Stomach (tissue), 9 donors: ENCODE data around the gene MRPL58. TPM values are rescaled to one million over a fixed set of nuclear protein-coding genes. Genes with fewer than 3 reads are reported as not detected.

ENCODE experiments used
- DNase-seq, 2 donors: peaks; one replicate each; pipeline versions ENCODE4 v3.0.0 to v3.0.0-alpha.2; 2013 to 2019
- H3K27ac ChIP-seq, 5 donors: fragments of 200-600 bp in 4 of 5; sonication (generic) in 4 of 5; one replicate each; pipeline ENCODE4 v1.5.1; 2013 to 2019; ENCODE audit warnings: mild to moderate bottlenecking in 1 of 5, moderate library complexity in 1 of 5
- H3K27me3 ChIP-seq, 3 donors: fragments of 200-600 bp; sonication (generic); one replicate each; pipeline ENCODE4 v1.5.1; 2017 to 2019; ENCODE audit warnings: mixed run types in 1 of 3
- H3K36me3 ChIP-seq, 4 donors: fragments of 200-600 bp; sonication (generic); 1 replicate in 3 of 4; 2 replicates in 1 of 4; pipeline ENCODE4 v1.5.1; 2016 to 2019
- H3K4me1 ChIP-seq, 4 donors: fragments of 200-600 bp; sonication (generic); one replicate each; pipeline ENCODE4 v1.5.1; 2016 to 2019
- H3K4me3 ChIP-seq, 4 donors: fragments of 200-600 bp; sonication (generic) in 3 of 4; one replicate each; pipeline ENCODE4 v1.5.1; 2016 to 2019; ENCODE audit warnings: mild to moderate bottlenecking in 1 of 4
- H3K9me3 ChIP-seq, 4 donors: fragments of 200-600 bp; sonication (generic); one replicate each; pipeline ENCODE4 v1.5.1; 2016 to 2019
- EP300 ChIP-seq: sonication (generic); formaldehyde crosslinking; IDR thresholded peaks from one replicate; pipeline ENCODE4 v1.6.1; 2017; ENCODE audit warnings: antibody characterized with exemption
- POLR2A ChIP-seq, 4 donors: fragments of 450-650 bp; IDR thresholded peaks; one replicate each; pipeline ENCODE4 v1.6.1; 2016; ENCODE audit warnings: antibody characterized with exemption in 4 of 4, control low read depth in 2 of 4, mild to moderate bottlenecking in 1 of 4, moderate library complexity in 1 of 4
- POLR2AphosphoS5 ChIP-seq, 3 donors: sonication (generic); formaldehyde crosslinking; IDR thresholded peaks; one replicate each; pipeline ENCODE4 v1.6.1; 2016; ENCODE audit warnings: antibody characterized with exemption in 3 of 3
- WGBS, 5 donors: extraction: QIAGEN DNeasy Blood & Tissue Kit in 3 of 5; methylation state at CpG; one replicate each; pipeline versions ENCODE4 v1.1.5 to v1.1.7; 2013 to 2018; 5-methylcytosine and 5-hydroxymethylcytosine counted together
- intact Hi-C: fragments of 100-400 bp; cut with DNase I; formaldehyde crosslinking; loops from one replicate; pipeline ENCODE4 v1.15.1; 2023; ENCODE audit warnings: low total_unique reads
- polyA plus RNA-seq, 3 donors: library from polyadenylated mRNA; stranded (reverse); fragments of 200-250 nt; gene quantifications; one replicate each; pipeline ENCODE4 v1.2.3, GENCODE V29; 2013
- total RNA-seq, 5 donors: library from RNA; depleted of rRNA; stranded (reverse); fragments of >200 nt; gene quantifications; one replicate each; pipeline versions ENCODE4 v1.1.0 to v1.2.3, GENCODE V29; 2014 to 2016
- TF ChIP-seq, protein P1 (sequence below), 7 experiments: fragments of 450-650 bp in 4 of 7; fragments of 200-600 bp in 3 of 7; sonication (generic) in 3 of 7; IDR thresholded peaks; one replicate each; pipeline ENCODE4 v1.5.1; 2016 to 2019; ENCODE audit warnings: antibody characterized with exemption in 7 of 7, control low read depth in 2 of 7, mild to moderate bottlenecking in 1 of 7
- donor health status: healthy with polysubstance abuse.
- donor health status: Bipolar disorder and iron deficiency.
- donor health status: healthy.

The MRPL58 gene
- total and polyA plus RNA-seq, 8 donors = 6.7 to 69.0 (median 38.7) TPM

DNA sequence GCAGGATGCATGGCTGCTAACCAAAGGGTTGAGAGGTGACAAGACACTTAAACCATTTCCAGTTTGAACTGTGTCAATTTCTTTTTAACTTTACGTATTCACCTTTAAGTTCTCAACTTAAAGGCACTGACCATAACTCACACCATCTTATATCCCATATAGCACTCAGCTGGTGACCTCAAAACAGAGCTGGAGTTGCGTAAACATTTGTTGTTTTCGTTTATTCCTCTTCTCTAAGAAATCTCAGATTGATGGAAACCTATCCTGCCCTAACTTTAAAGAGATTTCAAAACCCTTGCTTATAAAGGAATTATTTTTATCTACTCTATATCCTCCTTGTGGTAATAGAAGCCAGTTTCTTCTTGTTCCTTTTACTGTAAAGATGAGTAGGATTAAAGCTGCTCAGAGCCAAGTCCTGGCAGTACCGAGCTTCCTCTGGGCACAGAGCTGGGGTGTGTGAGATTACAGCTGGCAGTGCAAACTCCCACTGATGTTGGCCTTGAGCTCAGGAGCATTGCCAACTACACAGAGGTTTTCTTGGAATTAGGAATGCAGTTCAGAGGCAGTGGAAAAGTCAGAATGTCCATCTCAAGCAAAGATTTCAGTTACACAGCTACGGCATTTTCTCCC is 35.9 kb downstream of the MRPL58 start:
- Histone ChIP-seq H3K9me3 (no peaks in the 10 kb centered on the region), H3K4me1 (peaks cover 20 to 44% (median 33%) of the 10 kb centered on the region in 4 donors), H3K27ac (peak overlapping the region in 4 of 5 donors; percentile 96 to 99 (median 97)), H3K27me3 (no peaks in the 10 kb centered on the region), H3K4me3 (peak overlapping the region; percentile 79 to 96 (median 94)), H3K36me3 (peaks cover 9 to 42% (median 39%) of the 10 kb centered on the region in 4 donors)
- DNase-seq = peak; percentile 41 to 54
- intact Hi-C loops = no loop called here
- TF ChIP-seq POLR2AphosphoS5 (IDR thresholded peaks at IDR 0.05) (peak in 1 of 3 donors; percentile 13), POLR2A (IDR thresholded peaks at IDR 0.05) (no peak)
- WGBS, 5 donors = 22 to 27% (median 22%) methylated on average over 5 of the region's 5 CpGs

DNA sequence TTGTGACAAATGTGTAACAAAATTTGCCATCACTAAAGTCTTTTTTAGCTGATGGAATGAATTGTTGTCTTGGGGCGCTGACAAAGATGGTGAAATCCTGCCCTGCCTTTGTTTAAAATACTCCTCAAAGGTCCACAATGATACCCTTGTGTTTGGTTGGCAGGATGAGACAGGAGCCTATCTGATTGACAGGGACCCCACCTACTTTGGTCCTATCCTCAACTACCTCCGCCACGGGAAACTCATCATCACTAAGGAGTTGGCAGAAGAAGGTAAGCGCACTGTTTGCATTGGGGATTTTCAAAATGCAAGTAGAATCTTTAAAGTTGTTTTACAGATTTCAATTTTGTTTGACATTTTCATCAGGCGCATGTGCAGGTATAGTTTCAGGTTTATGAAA is 36.6 kb downstream of the MRPL58 start:
- no peak for TF ChIP-seq EP300
- TF ChIP-seq POLR2AphosphoS5 (IDR thresholded peaks at IDR 0.05) = no peak
- TF ChIP-seq POLR2A (IDR thresholded peaks at IDR 0.05) = no peak
- TF ChIP-seq, protein P1, sequence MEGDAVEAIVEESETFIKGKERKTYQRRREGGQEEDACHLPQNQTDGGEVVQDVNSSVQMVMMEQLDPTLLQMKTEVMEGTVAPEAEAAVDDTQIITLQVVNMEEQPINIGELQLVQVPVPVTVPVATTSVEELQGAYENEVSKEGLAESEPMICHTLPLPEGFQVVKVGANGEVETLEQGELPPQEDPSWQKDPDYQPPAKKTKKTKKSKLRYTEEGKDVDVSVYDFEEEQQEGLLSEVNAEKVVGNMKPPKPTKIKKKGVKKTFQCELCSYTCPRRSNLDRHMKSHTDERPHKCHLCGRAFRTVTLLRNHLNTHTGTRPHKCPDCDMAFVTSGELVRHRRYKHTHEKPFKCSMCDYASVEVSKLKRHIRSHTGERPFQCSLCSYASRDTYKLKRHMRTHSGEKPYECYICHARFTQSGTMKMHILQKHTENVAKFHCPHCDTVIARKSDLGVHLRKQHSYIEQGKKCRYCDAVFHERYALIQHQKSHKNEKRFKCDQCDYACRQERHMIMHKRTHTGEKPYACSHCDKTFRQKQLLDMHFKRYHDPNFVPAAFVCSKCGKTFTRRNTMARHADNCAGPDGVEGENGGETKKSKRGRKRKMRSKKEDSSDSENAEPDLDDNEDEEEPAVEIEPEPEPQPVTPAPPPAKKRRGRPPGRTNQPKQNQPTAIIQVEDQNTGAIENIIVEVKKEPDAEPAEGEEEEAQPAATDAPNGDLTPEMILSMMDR (IDR thresholded peaks at IDR 0.05) = no peak
- no peaks in the 10 kb centered on the region for H3K27me3 ChIP-seq
- peaks cover 15 to 49% (median 46%) of the 10 kb centered on the region in 4 donors for H3K36me3 ChIP-seq
- peaks cover 20 to 44% (median 33%) of the 10 kb centered on the region in 4 donors for H3K4me1 ChIP-seq
- DNase-seq = no peak
- intact Hi-C loops = no loop called here
- 86 to 93% (median 90%) methylated on average over 5 of the region's 5 CpGs for WGBS, 5 donors
- no peaks in the 10 kb centered on the region for H3K9me3 ChIP-seq
- H3K4me3 ChIP-seq = no peak overlapping the region
- peak overlapping the region in 3 of 5 donors; percentile 96 to 98 (median 96) for H3K27ac ChIP-seq

DNA sequence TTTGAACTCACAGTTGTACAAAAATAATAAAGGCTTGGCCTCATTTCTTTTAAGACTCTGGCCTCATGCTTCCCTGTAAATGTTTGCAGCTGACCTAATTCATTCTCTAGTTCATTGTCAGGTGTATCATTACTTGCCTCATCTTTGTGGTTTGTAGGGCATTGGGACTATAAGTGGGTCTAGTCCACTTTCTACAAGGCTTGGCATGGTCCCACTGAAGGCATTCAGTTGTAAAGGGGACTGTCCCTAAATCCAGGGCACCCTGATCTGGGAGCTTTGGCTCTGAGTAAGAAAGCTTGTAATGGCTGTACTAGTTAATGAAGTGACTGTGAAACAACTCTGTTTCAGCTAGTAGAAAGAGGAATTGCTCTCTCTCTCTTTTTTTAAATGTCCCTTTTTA is 37.2 kb downstream of the MRPL58 start:
- no peak for DNase-seq
- Histone ChIP-seq H3K27me3 (no peaks in the 10 kb centered on the region), H3K4me1 (peaks cover 20 to 40% (median 30%) of the 10 kb centered on the region in 4 donors), H3K4me3 (no peak overlapping the region), H3K27ac (no peak overlapping the region), H3K9me3 (no peaks in the 10 kb centered on the region), H3K36me3 (peaks cover 16 to 55% (median 52%) of the 10 kb centered on the region in 4 donors)
- no peak for TF ChIP-seq POLR2A (IDR thresholded peaks at IDR 0.05)
- no peak for TF ChIP-seq EP300
- TF ChIP-seq, protein P1 (IDR thresholded peaks at IDR 0.05) = no peak
- TF ChIP-seq POLR2AphosphoS5 (IDR thresholded peaks at IDR 0.05) = no peak
- intact Hi-C loops = no loop called here

DNA sequence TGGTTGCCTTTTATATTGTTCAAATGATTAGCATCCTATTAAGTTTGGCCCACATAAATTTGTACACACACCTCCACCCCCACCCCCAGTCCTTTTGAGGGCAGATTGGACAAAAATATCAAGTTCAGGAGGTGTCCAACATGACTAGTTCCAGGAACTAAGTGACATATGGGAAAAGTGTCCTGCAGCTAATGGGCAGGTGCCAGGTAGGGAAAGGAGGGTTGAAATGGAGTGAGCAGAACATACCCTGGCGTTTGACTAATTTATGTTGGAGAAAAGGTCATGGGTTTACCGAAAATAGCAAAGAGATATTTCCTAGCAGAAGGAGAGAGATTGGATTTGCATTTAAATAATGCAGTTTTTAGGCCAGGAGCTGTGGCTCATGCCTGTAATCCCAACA is 39.5 kb downstream of the MRPL58 start:
- Histone ChIP-seq H3K27ac (no peak overlapping the region), H3K27me3 (no peaks in the 10 kb centered on the region), H3K4me1 (peaks cover 13 to 25% (median 17%) of the 10 kb centered on the region in 4 donors), H3K9me3 (no peaks in the 10 kb centered on the region), H3K36me3 (peaks cover 21 to 77% (median 73%) of the 10 kb centered on the region in 4 donors), H3K4me3 (no peak overlapping the region)
- intact Hi-C loops = no loop called here
- DNase-seq = no peak
- WGBS, 5 donors = 68 to 89% (median 76%) methylated on average over 2 of the region's 2 CpGs
- TF ChIP-seq EP300 (no peak), POLR2AphosphoS5 (IDR thresholded peaks at IDR 0.05) (no peak)

DNA sequence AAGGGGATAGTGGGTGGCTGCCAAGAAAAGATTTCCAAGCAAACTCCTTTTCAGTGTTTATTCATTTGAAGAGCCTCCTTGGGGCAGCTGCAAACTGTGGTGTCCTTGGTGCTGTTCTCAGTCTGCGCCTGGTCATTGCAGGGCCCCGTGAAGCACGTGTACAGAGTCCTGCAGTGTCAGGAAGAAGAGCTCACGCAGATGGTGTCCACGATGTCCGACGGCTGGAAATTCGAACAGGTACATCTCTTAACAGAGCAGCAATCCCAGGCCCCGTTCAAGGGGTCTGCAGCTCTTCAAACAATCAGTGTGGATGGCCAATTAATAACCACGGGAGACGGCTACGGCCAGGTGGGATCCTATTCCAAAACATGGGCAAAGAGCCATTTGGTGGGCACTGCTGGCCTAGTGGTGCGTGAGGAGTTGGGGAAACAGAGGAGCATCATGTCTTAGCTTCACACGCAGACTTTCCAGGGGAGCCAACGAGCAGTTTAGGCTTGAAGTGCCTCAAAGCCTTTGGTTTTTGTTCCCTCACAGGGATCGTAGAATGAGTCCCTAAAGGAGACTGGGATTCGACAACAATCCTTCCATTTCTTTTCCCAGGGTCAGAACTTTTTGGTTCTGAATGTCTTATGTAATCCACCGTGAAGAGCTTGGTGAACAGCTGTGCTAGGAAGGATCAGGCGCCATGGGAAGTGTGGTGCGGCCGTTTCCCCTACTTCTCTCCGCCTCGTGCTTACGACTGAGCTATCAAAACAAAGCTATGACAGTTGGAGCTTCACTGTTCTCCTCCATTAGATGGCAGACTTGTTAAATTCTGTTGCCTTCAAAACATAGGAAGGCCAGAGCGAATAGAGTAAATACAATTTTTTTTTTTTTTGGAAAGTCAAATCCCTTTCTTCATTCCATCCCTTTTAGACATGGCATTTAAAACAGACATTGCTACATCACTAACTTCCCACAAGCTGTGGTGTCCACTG is 47.2 kb downstream of the MRPL58 start:
- peak in 1 of 2 donors; percentile 75 for DNase-seq
- no peak overlapping the region for H3K4me3 ChIP-seq
- WGBS, 5 donors = 65 to 70% (median 69%) methylated on average over 25 of the region's 25 CpGs
- no peaks in the 10 kb centered on the region for H3K9me3 ChIP-seq
- peaks cover 0 to 13% (median 11%) of the 10 kb centered on the region in 4 donors for H3K4me1 ChIP-seq
- no peaks in the 10 kb centered on the region for H3K27me3 ChIP-seq
- H3K27ac ChIP-seq = peak overlapping the region; percentile 1 to 74 (median 70)
- TF ChIP-seq EP300 = no peak
- TF ChIP-seq POLR2AphosphoS5 (IDR thresholded peaks at IDR 0.05) = peak in 1 of 3 donors; percentile 39
- TF ChIP-seq POLR2A (IDR thresholded peaks at IDR 0.05) = no peak
- TF ChIP-seq, protein P1 (IDR thresholded peaks at IDR 0.05) = peak in 1 of 7 experiments; percentile 13
- H3K36me3 ChIP-seq = peaks cover 36 to 94% (median 85%) of the 10 kb centered on the region in 4 donors
- intact Hi-C loops = no loop called here
